Stimulated activated CD4-positive, alpha-beta T cell treated with anti-CD3 and anti-CD28 coated beads, Interleukin-1b, Interleukin-23, amount 100 ng/mL, for 4 hours (primary cell): Measurements from ENCODE around the gene ADCY7.

Experiments
- DNase-seq, 2 donors: peaks; one replicate each; pipeline ENCODE4 v3.0.0-alpha.2; 2020; ENCODE audit warnings: low read depth in 2 of 2

ADCY7 gene

DNA sequence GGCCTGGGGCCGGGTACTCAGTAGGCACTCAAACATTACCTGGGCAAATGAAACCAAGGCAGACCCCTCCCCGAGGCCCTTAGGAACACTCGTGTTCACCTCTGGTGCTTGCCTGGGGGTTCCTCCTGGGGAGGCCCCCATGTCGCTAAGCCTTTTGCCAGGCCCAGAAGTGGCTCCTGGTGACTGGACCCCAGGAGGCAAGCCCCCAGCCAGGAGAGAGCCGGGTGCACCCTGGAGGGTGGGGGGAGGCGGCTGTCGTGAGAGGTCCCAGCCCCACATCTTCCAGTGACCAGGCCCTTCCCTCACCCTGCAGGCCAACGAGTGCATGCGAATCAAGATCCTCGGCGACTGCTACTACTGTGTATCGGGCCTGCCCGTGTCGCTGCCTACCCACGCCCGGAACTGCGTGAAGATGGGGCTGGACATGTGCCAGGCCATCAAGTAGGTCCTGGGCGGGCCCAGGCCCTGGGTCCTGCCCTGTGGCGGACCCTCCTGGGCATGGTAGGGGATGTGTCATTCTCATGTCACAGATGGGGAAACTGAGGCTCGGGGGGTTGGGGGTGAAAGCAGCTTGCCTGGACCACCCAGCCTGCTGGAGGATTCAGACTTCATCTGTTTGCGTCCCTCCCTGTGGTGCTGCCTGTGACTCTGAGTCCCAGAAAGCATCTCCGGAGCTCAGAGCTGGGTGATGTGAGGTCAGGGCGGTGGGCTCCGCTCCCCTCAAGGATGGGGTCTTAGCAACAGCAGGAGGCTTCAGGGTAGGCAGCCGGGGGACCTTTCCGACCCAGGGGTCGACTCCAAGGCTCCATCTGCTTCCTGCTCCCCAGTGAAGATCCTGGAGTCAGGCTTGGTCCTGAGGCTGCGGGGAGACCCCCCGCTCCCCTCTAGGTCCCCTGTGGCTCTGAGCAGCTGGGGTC is 32.5 kb downstream of the ADCY7 start:
- DNase-seq = no peak

DNA sequence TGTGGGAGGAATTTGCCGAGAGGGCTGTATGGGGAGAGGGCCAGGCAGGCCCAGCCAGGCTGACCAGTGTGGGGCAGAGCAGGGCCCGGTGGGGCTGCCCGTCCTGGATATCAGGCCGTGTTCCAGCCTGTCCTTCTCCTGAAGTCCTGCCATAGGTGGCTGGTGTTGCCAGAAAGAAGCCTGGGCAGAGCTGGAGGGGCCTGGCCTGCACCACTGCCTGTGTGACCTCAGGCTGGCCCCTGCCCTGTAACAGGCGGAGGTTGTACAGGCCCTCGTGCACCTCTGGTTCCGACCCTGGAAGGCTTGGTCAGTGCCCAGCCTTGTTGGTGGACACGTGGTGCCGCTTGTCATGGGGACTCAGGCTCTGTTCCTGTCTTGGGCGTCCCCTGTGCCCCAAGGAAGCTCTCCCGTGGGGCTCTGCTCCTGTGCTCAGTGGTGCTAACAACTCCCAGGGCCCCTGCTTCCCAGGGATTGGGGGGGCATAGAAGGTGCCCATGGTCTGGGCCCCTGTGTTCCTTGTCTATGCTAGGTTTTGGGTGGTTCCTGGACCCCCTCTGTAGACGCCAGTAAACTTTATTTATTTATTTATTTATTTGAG is 33.3 kb downstream of the ADCY7 start:
- no peak for DNase-seq

DNA sequence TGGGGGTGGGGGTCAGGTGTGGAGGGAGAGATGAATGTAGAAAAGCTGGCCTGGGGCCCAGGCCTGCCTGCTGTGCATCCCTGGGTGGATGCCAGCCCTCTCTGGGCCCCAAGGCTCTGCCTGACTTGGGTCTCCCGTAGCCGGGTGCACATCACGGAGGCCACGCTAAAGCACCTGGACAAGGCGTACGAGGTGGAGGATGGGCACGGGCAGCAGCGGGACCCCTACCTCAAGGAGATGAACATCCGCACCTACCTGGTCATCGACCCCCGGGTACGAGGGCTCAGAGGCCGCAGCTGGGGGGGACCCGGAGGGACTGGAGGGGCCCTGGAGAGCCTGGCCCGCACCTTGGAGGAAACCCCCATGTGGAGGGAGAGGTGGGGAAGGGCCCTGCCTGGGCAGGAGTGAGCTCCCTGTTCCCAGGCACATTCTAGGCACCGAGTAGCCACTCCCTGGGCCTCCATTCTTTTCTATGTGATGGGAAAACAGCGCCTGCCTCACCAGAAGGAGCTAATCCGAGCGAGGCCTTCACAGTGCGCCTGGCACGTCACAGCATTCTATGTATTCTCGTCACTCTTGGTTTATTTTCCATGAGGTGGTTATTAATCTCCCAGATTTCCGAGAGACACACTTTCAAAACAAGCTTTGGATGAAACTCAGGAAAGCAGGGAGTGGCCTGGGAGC is 34.7 kb downstream of the ADCY7 start:
- no peak for DNase-seq

DNA sequence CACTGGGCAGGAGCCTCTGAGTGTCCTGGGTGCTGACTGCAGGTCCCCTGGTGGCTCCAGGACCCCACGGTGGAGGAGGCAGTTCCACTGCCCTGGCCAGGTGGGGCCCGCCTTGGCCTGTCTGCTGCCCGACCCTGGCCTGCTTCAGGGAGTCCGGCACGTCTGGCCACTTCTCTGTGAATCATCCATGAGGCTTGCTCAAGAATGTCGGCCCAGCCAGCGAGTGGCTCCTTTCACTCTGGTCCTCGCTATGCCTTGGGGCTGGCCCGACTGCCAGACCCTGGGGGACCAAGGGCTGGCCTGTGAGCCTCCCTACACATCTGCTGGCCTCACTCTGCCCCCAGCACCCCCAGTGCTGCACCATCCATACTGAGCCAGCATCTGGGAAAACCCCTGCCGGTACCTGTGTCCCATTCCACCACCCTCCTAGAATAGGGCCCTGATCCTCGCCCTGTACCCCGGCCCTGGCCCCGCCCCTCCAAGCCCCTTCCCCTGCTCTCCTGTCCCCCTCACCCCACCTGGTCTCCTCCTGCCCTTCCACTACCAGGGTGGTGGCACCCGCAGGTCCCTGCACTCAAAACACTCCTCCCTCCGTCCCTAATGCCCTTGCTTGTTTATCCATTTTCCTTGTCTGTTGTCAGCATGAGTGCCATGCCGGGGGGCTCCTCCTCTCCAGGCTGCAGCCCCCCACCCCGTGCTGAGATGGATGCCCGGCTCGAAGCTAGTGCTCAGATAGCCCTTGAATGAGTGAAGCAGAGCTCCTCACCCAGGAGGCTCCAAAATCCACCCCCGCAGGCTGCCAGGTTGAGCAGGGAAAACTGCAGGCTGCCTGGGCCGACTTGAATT is 35.5 kb downstream of the ADCY7 start:
- DNase-seq = no peak

DNA sequence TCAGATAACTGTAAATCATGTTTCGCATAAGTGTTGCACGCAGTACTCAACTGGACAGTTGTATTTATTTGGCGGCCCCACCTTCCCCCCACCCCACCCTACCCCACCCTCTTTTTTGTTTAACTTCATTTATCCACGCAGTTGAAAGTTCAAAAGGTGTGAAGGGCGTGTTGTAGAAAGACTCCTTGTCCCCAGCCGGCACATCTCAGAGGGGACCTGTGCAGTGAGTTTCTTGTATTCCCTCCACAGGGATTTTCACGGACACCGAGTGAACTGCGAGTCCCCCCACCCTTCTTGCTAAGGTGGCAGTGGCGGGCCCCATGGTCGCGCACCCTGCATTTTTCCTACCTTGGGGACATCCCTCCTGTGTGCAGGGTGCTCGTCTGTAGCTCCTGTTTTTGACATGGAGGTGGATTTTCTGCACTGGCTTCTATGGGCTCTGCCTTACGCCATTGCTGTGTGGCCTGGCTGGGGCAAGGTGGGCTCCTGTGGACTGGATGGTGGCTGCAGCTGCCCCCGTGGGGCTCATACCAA is 36.2 kb downstream of the ADCY7 start:
- no peak for DNase-seq

DNA sequence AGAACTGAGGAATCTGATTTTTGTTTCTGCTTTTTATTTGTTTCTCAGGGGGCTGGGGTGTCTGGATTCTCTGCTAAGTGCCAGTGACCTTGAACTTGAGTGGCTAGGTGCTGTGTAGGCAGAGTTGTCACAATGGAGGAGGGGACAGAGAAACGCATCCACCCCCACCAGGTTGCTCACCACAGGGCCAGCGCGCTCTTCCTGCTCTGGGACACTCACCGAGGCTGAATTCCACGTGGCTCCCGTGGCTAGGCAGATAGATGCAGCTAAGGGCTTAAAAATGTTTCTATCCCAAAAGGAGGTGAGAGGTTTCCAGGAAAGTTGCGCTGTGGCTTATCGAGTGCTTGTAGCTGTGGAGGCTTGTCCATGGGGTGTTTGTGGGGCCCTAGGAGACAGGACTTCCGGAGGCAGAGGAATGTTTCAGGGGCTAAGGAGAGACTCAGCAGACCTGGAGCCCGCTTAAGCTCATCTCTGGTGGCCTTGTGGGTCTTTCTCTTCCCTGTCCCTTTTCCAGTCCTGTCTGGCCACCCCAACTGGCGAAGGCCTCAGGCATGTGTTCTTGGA is 36.8 kb downstream of the ADCY7 start:
- no peak for DNase-seq

DNA sequence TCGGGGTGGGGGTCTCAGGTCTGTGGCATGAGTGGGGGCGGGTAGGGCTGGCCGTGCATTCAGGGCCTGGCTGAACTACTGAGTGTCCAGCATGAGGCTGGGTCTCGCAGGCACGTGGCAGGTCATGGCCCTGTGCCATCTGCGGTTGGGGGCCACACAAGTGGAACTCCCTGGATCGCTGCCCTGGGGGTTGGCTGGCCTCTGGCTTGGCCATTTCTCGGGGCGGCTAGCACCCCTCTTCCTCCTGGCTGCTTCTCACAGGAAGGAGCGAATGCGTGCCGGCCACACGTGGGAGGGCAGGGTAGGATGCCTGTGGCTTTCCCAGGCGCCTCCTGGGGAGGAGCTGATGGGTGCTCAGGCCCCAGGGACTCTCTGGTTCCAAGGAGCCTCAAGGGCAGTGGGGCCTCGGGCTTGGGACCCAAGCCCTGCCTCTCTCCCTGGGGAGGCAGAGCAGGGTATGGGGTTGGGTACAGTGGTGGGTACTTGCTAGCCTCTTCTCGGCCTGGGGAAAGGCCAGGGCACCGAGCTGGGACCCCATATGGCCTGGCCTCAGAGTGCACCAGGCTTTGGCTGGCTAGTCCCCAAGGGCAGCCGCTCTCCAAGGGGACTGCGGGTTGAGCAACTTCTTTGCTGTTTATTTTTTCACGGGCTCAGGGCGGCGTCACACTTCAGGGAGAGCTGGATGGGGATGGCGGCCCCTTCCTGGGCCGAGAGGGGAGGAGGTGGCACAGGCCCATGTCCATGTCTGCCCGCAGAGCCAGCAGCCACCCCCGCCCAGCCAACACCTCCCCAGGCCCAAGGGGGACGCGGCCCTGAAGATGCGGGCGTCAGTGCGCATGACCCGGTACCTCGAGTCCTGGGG is 37.5 kb downstream of the ADCY7 start:
- no peak for DNase-seq

DNA sequence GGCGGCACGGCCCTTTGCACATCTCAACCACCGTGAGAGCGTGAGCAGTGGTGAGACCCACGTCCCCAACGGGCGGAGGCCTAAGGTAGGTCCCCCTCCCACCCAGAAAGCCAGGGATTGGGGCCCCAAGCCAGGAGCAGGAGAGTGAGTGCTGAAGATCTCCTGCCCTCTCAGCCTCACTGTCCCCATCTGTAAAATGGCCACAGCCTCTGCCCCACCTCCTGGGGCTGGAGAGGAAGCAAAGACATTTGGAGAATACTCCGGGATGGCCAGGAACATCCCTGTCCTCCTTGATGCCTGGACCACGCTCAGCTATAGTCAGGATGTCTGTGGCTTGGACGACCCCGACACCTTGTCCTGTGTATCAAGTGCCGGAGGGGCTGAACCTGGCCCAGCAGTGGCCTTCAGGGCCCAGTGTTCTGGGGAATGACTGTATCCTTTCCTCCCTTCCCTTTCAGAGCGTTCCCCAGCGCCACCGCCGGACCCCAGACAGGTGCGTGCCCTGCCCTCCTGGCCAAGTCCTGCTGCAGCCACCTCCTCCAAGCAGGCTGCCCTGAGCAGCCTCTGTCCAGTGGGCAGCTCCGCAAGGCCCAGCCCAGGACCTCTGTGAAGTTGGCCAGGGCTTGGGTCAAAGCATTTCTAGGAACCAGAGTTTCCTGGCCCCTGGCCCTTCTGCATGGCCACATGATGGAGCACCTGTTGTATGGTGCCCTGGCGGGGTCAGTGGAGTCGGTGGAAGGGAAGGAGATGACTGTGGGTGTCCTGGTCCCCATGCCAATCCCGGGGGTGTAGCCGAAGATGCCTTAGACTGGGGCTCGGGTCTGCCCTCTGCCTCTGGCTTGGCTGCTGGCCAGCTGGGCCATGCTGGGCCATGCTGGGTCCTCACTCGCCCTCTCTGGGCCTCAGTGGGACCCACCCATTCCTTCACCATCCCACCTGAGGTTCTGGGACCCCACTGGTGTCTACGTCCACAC is 38.4 kb downstream of the ADCY7 start:
- DNase-seq = no peak

DNA sequence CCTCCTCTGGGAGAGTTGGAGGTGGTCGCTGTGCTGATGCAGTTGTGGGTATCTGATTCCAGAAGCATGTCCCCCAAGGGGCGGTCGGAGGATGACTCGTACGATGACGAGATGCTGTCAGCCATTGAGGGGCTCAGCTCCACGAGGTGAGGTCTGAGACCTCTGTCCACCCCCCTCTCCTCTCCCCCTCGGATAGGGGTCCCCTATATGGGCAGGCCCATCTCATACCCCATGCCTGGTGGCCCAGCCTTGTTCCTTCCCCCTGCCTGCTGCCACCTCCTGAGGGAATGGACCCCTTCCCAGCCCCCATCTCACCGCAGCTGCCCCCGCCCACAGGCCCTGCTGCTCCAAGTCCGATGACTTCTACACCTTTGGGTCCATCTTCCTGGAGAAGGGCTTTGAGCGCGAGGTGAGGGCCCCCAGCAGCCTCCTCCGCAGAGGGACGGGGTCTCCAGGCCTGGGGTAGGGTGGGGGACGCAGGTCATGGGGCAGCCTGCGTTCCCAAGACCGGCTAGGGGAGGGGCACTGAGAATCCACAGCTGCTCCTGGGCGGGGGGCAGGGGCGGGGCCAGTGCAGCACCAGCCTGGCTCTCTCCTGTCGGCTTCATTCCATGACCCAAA is 39.2 kb downstream of the ADCY7 start:
- DNase-seq = no peak

DNA sequence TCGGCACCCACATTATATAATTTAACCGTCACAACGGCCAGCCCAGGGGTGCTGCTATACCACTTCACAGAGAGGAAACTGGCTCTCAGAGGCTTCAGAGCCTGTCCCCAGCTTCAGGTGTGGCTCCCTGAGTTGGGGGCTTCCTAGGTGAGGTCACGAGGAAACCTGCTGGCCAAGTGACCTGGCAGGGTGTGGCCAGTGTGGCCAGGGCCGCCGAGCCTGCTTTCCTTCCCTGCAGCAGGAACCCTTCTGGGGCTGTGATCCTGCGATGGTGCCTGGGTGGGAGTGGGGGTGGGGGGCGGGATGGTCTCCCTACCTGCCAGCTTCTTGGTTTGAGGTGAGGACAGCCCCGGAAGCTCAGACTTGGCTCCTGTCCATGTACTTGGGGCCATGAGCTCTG is 39.9 kb downstream of the ADCY7 start:
- DNase-seq = no peak

DNA sequence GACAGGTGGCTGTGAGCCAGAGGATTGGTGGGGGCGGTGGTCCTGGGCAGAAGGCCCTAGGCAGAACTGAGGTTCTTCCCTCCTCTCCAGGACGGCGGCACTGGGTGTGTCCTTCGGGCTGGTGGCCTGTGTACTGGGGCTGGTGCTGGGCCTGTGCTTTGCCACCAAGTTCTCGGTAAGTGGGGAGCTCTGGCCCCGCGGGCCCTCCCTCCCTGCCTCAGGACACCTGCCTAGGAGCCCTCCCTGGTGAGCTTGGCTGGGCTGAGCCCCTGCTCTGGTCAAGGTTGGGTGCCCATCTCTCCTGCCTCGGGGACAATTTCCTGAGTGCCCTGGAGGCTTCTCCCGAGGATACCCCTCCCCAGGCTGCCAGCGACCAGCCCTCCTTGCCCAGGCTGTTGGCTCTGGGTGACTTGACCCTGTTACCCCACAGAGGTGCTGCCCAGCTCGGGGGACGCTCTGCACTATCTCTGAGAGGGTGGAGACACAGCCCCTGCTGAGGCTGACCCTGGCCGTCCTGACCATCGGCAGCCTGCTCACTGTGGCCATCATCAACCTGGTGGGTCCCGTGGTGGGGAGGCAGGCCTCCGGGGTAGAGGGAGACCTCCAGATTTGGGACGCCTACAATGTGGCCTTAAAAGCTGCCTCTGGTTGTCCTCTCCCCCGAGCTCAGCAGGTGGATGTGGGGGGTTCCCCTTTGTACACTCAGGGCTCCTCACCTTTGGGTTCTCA is 42.0 kb downstream of the ADCY7 start:
- no peak for DNase-seq

DNA sequence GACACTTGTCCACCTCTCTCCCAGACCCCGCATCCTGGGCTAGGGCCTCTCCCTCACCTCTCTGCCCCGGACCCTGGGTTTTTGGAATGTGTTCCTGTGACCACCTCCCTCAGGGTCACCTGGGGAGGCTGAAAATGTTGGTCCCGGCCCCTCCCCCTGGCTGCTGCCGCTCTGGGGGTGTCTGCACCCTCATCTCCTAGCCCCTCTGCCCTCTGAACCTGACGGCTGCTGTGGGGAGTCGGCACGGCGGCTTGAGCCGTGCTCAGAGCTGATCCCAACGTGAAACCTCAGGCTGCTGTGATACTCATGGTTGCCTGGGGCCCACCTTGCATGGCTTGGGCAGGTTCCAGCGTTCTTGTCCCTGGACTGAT is 42.8 kb downstream of the ADCY7 start:
- no peak for DNase-seq

DNA sequence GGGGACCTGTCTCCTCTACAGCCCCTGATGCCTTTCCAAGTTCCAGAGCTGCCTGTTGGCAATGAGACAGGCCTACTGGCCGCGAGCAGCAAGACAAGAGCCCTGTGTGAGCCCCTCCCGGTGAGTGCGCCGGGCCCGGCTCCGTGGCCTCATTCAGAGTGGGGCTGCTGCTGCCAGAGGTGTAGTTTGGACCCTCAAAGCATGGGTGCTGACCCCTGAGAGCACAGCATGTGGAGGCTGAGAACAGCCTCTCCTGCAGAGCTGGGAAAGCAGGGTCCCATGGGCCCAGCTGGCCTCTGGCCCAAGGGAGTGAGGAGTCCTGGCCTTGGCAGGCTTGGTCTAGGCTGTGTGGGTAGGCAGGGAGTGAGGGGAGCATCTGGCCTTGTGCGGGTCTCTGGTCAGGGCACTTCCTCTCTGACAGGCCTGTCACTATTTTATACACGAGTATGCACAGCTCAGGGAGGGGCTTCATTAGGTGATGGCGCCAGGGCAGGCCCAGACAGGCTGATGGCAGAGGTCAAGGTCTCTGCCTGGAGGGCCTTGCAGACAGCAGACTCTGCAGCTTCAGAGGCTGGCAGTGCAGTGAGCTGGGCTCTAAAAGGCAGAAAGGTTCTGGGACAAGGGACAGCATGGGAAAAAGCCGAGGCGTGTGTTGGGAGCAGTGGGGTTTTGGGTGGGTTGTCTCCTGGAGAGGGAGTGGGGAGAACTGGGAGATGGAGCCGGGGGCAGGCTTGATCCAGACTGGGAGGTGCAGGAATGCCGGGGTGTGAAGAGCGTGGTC is 43.4 kb downstream of the ADCY7 start:
- DNase-seq = no peak

DNA sequence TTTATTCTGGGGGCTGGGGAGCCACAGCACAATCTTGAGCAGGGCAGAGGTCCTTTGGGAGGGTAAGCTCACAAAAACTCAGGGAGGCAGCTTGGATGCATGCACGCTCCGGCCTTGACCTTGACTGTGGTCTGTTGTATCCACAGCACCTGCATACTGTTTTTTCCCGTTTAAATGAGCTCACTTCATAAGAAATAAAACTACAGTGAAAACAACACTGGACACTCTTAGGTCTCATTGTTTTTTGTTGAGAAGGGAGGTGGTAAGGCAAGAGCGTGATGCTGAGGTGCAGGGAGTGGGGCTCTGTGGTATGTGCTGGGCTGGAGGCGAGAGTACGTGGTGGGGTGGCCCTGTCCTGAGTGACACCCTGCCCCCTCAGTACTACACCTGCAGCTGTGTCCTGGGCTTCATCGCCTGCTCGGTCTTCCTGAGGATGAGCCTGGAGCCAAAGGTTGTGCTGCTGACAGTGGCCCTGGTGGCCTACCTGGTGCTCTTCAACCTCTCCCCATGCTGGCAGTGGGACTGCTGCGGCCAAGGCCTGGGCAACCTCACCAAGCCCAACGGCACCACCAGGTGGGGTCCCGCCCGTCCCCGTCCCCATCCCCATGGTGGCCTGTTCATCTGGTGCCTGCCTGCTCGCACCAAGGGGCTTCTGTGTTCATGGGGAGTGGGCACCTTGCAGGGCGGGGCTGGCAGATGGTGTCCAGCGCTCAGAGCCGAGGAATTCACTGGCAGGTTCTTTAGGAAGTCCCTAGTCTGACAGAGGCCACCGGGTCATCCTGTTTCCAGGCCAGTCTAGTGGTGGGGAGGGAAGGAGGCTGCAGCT is 44.2 kb downstream of the ADCY7 start:
- DNase-seq = no peak

DNA sequence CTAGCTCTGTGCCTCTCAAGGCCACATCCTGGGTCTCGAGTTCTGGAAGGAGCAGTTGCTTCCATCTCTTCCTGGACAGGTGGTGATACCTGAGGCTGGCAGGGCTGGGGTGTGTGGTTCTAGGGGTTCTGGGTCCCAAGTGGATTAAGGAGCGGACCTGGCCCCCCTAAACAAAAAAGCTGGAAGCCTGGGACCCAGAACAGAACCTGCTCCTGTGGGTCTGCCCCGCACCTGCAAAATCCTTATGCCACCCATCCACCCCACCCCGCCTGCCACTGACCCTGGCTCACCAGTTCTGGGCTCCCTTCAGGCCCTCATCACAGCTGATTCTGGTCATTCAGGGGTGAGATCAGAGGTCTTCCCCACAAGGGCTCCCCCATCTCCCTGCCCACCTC is 44.8 kb downstream of the ADCY7 start:
- DNase-seq = no peak

DNA sequence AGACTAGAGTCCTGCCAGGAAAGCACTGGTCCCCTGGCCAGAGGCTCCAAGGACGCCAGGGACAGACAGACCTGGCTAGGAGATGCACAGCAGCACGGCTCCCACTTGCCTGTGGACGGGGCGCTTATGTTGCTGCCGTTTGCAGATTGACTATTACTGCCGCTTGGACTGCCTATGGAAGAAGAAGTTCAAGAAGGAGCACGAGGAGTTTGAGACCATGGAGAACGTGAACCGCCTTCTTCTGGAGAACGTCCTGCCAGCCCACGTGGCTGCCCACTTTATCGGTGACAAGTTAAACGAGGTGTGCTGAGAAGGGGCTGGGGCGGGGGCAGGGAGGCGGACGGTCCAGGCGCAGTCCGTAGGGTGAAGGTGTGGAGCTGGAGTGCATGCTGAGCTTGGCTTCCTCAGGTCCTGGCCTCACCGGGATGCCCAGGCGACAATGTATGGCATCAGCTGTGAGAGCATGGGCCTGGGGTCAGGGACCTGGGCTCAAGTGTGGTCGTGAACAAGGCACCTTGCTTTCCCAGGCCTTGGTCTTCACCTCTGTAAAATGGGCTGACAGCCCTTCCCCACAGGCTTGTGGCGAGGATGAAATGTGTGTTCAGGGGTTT is 45.6 kb downstream of the ADCY7 start:
- DNase-seq = no peak
